Choroid plexus epithelial cell (primary cell): ENCODE results near the gene SNAP47.

Experiments used
- DNase-seq: peaks from one replicate; pipeline ENCODE4 v3.0.0-alpha.2; 2010; ENCODE audit warnings: low read depth
- H3K4me3 ChIP-seq: 2 replicates; pipeline ENCODE4 v1.5.1; 2011; ENCODE audit warnings: low read depth, mild to moderate bottlenecking, control low read depth, low read length, moderate library complexity
- TF ChIP-seq, protein P1 (sequence below): conservative IDR thresholded peaks from 2 replicates; pipeline ENCODE4 v1.5.1; 2011; ENCODE audit warnings: low read depth, mild to moderate bottlenecking, control low read depth, inconsistent platforms, low read length, moderate library complexity

SNAP47 gene

DNA sequence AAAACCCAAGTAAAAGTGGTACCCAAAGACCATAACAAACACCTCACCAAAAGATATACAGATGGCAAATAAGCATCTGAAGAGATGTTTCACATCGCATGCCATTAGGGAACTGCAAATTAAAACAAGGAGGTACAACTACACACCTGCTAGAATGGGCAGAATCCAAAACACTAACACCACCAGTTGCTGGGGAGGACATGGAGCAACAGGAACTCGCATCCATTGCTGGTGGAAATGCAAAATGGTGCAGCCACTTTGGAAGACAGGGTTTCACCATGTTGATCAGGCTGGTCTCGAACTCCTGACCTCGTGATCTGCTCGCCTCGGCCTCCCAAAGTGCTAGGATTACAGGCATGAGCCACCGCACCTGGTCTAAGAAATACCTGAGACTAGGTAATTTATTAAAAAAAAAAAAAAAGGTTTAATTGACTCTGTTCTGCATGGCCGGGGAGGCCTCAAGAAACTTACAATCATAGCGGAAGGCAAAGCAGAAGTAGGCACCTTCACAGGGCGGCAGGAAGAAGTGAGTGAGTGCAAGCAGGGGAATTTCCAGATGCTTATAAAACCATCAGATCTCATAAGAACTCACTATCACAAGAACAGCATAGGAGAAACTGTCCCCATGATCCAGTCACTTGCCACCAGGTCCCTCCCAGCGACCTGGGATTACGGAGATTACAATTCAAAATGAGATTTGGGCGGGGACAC is 50.0 kb downstream of the SNAP47 start:
- H3K4me3 ChIP-seq: no peak overlapping the region
- DNase-seq: no peak
- TF ChIP-seq, protein P1, sequence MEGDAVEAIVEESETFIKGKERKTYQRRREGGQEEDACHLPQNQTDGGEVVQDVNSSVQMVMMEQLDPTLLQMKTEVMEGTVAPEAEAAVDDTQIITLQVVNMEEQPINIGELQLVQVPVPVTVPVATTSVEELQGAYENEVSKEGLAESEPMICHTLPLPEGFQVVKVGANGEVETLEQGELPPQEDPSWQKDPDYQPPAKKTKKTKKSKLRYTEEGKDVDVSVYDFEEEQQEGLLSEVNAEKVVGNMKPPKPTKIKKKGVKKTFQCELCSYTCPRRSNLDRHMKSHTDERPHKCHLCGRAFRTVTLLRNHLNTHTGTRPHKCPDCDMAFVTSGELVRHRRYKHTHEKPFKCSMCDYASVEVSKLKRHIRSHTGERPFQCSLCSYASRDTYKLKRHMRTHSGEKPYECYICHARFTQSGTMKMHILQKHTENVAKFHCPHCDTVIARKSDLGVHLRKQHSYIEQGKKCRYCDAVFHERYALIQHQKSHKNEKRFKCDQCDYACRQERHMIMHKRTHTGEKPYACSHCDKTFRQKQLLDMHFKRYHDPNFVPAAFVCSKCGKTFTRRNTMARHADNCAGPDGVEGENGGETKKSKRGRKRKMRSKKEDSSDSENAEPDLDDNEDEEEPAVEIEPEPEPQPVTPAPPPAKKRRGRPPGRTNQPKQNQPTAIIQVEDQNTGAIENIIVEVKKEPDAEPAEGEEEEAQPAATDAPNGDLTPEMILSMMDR: no peak

DNA sequence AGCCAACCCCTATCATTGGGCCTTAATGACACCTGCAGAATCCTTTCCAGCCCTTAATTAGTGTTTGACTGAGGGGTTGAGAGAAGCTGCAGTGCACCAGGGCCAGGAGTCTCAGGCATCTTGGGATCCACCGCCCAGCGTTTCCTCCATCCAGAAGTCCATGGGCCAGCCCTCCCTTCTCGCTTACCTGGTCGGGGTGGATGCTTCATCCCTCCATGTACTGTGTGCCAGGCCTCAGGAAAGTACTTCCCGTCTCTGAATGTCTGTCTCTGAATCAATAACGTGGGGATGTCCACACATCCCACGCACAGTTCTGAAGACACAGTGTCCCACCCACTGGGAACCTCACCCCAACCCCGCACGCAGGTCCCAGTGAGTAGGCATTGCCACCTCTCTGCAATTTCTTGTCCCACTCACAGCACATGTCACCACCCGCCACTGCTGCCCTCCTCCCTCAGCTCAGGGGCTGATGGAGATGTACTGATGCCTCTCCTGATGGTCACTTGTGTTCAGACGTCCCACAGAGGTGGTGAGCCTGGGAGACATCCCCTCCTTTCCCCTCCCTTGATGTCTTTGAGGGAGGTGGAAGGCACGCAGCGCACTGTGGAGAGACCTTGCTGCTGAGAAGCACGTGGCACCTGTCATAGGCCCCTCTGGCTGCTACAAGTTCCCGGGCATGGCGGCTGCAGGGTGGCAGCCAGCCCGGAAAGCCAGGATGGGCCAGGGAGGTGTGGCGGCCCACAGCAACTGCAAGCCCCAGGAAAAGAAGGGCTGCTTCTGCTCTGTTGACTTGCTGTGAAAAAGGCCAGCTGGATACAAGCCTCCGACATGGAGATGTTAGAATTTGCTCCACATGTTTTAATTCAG is 50.8 kb downstream of the SNAP47 start:
- TF ChIP-seq, protein P1: no peak
- DNase-seq: no peak
- H3K4me3 ChIP-seq: no peak overlapping the region

DNA sequence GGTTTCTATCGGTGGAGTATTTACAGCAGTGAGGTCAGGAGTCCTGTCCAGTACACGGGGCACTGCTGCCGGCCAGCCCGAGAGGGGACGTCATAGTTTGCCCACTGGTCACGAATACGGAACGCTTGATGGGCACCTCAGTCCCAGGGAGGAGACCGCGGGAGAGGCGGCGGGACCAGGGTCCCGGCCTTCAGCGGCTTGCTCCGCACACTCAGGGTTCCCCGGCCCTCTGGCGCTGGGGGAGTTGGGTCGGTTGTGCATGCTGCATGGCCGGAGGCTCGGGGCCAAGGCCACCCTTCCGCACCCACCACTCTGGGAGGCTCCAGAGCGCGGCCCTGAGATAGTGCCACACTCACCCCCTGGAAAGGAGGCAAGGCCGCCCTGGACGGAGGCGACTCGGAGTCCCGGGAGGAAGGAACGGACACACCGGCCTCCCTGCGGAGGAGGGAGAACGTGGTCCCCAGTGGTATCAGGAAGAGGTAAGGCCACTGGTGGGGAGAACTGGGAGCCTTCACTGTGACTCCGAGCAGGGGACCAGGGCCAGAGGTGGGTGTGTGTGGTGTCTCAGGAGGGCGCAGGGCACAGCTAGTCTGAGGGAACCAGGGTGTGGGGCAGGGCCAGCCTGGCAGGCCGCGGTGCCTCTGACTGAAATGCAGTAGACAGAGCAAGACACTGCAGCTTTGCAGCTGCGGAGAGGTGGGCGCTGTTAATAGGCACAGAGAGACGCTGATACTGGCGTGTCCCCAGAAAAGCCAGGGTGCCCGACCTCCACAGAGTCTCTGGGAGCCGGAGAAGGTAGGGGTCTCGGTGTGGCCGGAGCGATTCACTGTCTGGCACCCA is 51.7 kb downstream of the SNAP47 start:
- DNase-seq: no peak
- TF ChIP-seq, protein P1: no peak
- peak overlapping the region; percentile 52 for H3K4me3 ChIP-seq

DNA sequence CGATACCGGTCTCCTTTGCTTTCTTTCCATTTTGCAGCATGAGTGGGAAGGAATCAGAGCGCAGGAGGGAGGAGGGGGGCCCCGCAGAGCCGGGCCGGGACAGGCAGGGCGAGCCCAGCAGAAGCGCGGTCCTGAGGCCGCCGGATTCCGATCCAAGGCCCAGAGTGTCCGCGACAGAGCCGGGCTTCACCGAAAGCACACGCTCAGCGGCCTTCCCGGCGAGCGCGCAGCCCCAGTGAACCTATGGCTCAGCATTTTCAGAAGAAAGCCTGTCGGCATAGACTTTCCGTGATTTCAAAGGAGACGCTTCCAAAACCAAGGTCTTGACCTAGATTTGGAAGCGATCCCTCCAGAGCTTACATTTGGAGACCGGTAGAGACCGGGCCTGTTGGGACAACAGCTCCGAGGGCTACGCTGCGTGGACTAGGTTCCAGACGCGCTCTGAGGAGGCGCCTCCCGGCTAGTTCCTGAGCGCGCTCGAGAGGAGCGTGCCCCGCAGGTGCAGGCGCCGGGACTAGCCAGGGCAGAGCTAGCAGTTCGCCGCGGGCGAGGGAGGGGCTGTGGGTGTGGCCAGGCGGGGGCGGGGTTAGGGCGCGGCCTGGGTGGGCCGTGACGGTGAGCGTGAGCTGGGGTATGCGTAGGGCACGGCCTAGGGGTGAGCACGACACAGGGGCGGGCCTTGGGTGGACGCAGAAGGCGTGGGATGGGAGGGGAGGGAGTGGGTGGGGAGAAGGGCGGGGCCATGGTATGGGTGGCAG is 52.5 kb downstream of the SNAP47 start:
- TF ChIP-seq, protein P1: no peak
- peak; percentile 78 for DNase-seq

DNA sequence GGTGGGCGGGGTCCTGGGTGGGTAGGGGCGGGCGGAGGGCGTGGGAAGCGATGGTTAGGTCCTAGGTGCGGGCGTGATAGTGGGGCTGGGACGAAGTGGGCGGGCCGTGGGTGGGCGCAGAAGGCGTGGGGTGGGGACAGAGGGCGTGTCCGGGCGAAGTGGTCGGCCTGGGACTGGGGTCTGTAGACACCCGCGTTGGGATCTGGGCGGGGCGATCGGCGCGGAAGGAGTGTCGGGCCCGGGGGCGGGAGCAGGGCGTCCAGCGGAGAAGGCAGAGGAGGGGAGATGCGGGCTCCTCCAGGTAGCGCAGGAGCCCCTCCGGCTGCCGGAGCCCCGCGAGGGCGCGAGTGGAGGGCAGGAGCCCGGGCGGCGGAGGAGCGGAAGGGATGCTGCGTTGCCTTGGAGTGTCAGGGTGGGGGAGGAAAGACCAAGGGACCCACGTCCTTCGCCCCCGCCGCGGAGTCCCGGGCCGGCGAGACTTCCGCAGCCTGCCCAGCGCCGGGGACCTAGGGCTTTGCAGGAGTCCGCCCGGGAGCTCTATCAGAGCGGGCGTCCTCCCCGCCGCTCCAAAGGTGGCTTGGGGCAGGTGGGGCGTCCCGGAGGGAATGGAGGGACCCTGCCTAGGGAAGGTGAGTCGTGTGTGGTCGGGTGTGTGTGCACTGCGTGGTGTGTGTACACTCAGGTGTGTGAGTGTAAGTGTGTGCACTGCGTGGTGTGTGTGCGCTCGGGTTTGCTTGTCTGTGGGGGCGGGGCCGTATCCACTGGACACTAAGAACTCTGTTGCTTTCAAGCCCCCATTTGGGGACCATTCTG is 53.2 kb downstream of the SNAP47 start:
- TF ChIP-seq, protein P1: no peak
- H3K4me3 ChIP-seq: peak overlapping the region; percentile 52
- DNase-seq: no peak

More for the DNA sequence above, 52.5 kb downstream of the SNAP47 start:
- peak overlapping the region; percentile 52 for H3K4me3 ChIP-seq
